ENCODE results near the gene NFAM1.

GRCh38 chr22:42375982-42376381 is 56.2 kb downstream of the NFAM1 start:
- TF ChIP-seq CTCF (IDR thresholded peaks at IDR 0.05) (no peak), POLR2A (IDR thresholded peaks at IDR 0.05) (no peak)

All from uterus (tissue), 2 donors.